OCI-LY3 (cell line): Measurements from ENCODE around the gene PDCD6IP.

Source experiments
- EZH2phosphoT487 ChIP-seq: fragments of 200-600 bp; shearing (Covaris generic); IDR thresholded peaks from 2 replicates; pipeline ENCODE4 v1.6.1; 2018; ENCODE audit warnings: antibody characterized with exemption, mixed run types, low read depth
- TF ChIP-seq, protein P1 (sequence below): fragments of 200-600, 300-600 bp; sonication (generic); IDR thresholded peaks from 2 replicates; pipeline ENCODE4 v1.5.1; 2014; ENCODE audit warnings: antibody characterized with exemption, low read length, low read depth

DNA sequence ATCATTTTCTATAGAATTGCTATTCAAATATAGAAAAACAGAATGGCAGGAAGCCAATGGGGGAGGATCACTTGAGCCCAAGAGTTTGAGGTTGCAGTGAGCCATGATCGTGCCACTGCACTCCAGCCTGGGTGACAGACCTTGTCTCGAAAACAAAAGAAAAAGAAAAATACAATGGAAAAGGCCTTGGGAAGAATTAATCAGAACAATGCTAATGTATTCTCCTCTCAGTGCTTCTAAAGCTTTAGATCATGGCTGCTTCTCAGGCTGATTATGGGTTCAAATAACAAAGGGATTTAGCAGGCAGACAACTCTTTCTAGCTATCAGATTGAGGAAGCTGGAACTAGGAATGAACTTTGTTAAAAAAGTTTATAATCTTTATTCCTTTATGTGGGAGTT, 115.8 kb downstream of the PDCD6IP start:
- TF ChIP-seq, protein P1, sequence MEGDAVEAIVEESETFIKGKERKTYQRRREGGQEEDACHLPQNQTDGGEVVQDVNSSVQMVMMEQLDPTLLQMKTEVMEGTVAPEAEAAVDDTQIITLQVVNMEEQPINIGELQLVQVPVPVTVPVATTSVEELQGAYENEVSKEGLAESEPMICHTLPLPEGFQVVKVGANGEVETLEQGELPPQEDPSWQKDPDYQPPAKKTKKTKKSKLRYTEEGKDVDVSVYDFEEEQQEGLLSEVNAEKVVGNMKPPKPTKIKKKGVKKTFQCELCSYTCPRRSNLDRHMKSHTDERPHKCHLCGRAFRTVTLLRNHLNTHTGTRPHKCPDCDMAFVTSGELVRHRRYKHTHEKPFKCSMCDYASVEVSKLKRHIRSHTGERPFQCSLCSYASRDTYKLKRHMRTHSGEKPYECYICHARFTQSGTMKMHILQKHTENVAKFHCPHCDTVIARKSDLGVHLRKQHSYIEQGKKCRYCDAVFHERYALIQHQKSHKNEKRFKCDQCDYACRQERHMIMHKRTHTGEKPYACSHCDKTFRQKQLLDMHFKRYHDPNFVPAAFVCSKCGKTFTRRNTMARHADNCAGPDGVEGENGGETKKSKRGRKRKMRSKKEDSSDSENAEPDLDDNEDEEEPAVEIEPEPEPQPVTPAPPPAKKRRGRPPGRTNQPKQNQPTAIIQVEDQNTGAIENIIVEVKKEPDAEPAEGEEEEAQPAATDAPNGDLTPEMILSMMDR = no peak
- TF ChIP-seq EZH2phosphoT487 = no peak
